ENCODE results near the gene RPF1. TPM values are rescaled to one million over a fixed set of nuclear protein-coding genes. Genes with fewer than 3 reads are reported as not detected.

RPF1 gene
- total and polyA plus RNA-seq, 2 of the 8 experiments (the other 6 are each of a cell fraction or from before 2014, with no cell fraction given): 18.7 to 41.8 TPM

DNA sequence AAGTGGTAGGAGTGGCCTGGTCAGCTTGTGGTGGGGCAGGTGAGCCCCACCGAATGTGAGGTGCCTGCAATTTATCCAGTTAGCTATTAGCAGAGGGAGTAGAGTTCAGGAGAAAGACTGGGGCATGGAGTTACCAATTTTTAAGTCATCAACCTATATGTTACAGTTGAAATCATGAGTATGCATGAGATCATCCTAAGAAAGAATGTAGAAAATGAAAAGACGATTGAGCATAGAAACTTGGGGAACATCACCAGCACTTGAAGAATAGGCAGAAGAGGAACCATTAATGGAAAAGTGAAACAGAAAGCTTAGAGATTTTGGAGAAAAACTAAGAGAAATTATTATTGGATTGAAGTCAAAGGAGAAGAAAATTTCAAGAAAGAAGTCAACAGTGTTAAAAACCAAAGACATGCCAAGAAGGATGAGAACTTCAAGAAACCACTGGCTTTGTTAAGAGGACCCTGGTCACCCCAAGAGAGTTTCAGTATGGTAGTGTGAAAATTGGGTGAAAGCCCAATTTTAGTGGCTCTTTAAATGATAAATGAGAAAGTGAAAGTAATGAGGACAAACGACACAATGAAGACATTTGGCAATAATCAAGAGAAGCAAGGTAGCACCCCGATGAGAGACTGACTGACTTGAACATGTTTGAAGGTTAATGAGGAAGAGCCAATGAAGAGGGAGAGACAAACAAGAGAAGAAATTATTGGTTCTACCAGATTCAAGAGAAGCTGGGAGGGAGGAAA is 44.1 kb upstream of the RPF1 start:
- Histone ChIP-seq H3K9me3 (ENCODE audit: insufficient read depth in 2 of 2, low read depth in 1 of 2, low read length in 1 of 2) (peaks cover 0 to 2% of the 10 kb centered on the region in 2 experiments; a peak in 1 of 4 replicates), H4K20me1 (replicated peaks in 1 of 2; ENCODE audit: control insufficient read depth in 1 of 2, insufficient read depth in 2 of 2, low read length in 2 of 2) (no peaks in the 10 kb centered on the region), H4K91ac (replicated peaks; ENCODE audit: insufficient read length, low read length) (no peak overlapping the region), H3K27me3 (replicated peaks in 1 of 4; ENCODE audit: control insufficient read depth in 3 of 4, extremely low read depth in 1 of 4, insufficient read depth in 3 of 4, low read length in 3 of 4) (no peaks in the 10 kb centered on the region), H4K5ac (ENCODE audit: insufficient read length, low read depth, low read length) (no peak overlapping the region), H4K8ac (ENCODE audit: extremely low read depth, insufficient read depth, low read length) (no peak overlapping the region), H3K23me2 (ENCODE audit: low read depth, low read length) (no peaks in the 10 kb centered on the region), H3K4me2 (ENCODE audit: insufficient read depth in 1 of 2, low read depth in 2 of 2, low read length in 2 of 2) (no peak overlapping the region), H3K56ac (replicated peaks; ENCODE audit: insufficient read length, low read depth, low read length) (no peak overlapping the region), H2BK120ac (replicated peaks; ENCODE audit: low read depth, low read length) (no peak overlapping the region), H3K18ac (ENCODE audit: extremely low read depth, low read length) (no peak overlapping the region), H3K23ac (ENCODE audit: insufficient read length) (no peak overlapping the region), H3K79me2 (ENCODE audit: control insufficient read depth in 1 of 2, insufficient read depth in 2 of 2, low read length in 2 of 2) (no peaks in the 10 kb centered on the region), H2AFZ (ENCODE audit: low read length) (no peak overlapping the region), H3K9ac (replicated peaks in 1 of 4; ENCODE audit: extremely low read depth in 1 of 4, low read depth in 3 of 4, low read length in 3 of 4) (no peak overlapping the region), H3K4me3 (ENCODE audit: extremely low read depth in 1 of 4, insufficient read depth in 2 of 4, low read depth in 3 of 4, low read length in 4 of 4) (no peak overlapping the region), H2BK15ac (ENCODE audit: low read length) (no peak overlapping the region), H3K27ac (ENCODE audit: low read depth, low read length) (no peak overlapping the region), H3K36me3 (ENCODE audit: control insufficient read depth in 2 of 4, insufficient read depth in 4 of 4, low read length in 3 of 4) (no peaks in the 10 kb centered on the region), H3K79me1 (ENCODE audit: low read depth, low read length) (no peaks in the 10 kb centered on the region), H3K4me1 (replicated peaks in 1 of 4; ENCODE audit: control insufficient read depth in 3 of 4, insufficient read depth in 4 of 4, low read length in 3 of 4) (peaks cover 0 to 4% (median 0%) of the 10 kb centered on the region in 4 experiments; a peak in 3 of 7 replicates), H2BK5ac (ENCODE audit: low read depth, low read length) (no peak overlapping the region), H2BK12ac (ENCODE audit: low read depth, low read length) (no peak overlapping the region), H3K4ac (replicated peaks; ENCODE audit: insufficient read length, low read depth, low read length) (no peak overlapping the region), H2AK5ac (ENCODE audit: low read depth, low read length) (no peak overlapping the region), H3K14ac (ENCODE audit: insufficient read length) (no peak overlapping the region), H2BK20ac (ENCODE audit: low read length) (no peak overlapping the region)
- ChIA-PET CTCF (ENCODE audit: partially characterized antibody) (interaction anchor here (0.9 to 4.0 kb wide), 10 partner anchors 11 to 505 kb away, joined by 3 to 18 read pairs (median 4); no protein-coding TSS in a partner anchor), POLR2A (ENCODE audit: partially characterized antibody) (no interaction called here)
- DNase-seq (ENCODE audit: low read depth in 1 of 2, low spot score in 2 of 2) (no peak), FAIRE-seq (no peak)
- WGBS, 2 experiments (ENCODE audit: extremely low coverage in 1 of 2, insufficient coverage in 1 of 2, insufficient read length in 1 of 2, insufficient replicate concordance in 2 of 2, low coverage in 1 of 2, low lambda C conversion rate in 2 of 2, missing lambda C conversion rate in 1 of 2): 44% methylated on average over 4 of the region's 4 CpGs; no CpG with 5 or more reads in 1 of the 2 experiments
- TF ChIP-seq BRCA1 (IDR thresholded peaks at IDR 0.05; ENCODE audit: low read depth, low read length): no peak
- TF ChIP-seq TAF7 (optimal IDR thresholded peaks at IDR 0.05; ENCODE audit: borderline replicate concordance, low read depth, low read length): no peak
- no peak for TF ChIP-seq BACH1 (IDR thresholded peaks at IDR 0.05; ENCODE audit: low read length)
- no peak for TF ChIP-seq POLR2A (IDR thresholded peaks at IDR 0.05; ENCODE audit: control extremely low read depth in 1 of 2, low read depth in 2 of 2, low read length in 2 of 2)
- TF ChIP-seq TAF1 (IDR thresholded peaks at IDR 0.05; ENCODE audit: low read depth, low read length): no peak
- no peak for TF ChIP-seq JUND (IDR thresholded peaks at IDR 0.05; ENCODE audit: low read length)
- TF ChIP-seq CHD2 (IDR thresholded peaks at IDR 0.05; ENCODE audit: low read length): no peak
- no peak for TF ChIP-seq TEAD4 (IDR thresholded peaks at IDR 0.05; ENCODE audit: low read depth, low read length)
- TF ChIP-seq SUZ12 (IDR thresholded peaks at IDR 0.05; ENCODE audit: low read length): no peak
- TF ChIP-seq HDAC6 (IDR thresholded peaks at IDR 0.05; ENCODE audit: low read depth, low read length): no peak
- TF ChIP-seq, protein P1, sequence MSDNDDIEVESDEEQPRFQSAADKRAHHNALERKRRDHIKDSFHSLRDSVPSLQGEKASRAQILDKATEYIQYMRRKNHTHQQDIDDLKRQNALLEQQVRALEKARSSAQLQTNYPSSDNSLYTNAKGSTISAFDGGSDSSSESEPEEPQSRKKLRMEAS (IDR thresholded peaks at IDR 0.05): no peak
- TF ChIP-seq CBX8 (IDR thresholded peaks at IDR 0.05; ENCODE audit: borderline replicate concordance, low read depth, low read length): no peak
- no peak for TF ChIP-seq TCF12 (IDR thresholded peaks at IDR 0.05; ENCODE audit: low read depth, low read length)
- no peak for TF ChIP-seq KDM1A (IDR thresholded peaks at IDR 0.05; ENCODE audit: borderline replicate concordance, low read length)
- no peak for TF ChIP-seq MAFK (IDR thresholded peaks at IDR 0.05; ENCODE audit: low read depth, low read length)
